Measurements from ENCODE around the gene GPR153.

GPR153 gene

GRCh38 chr1:6198646-6199297 is 62.1 kb downstream of the GPR153 start:
- no peak for DNase-seq

DNA sequence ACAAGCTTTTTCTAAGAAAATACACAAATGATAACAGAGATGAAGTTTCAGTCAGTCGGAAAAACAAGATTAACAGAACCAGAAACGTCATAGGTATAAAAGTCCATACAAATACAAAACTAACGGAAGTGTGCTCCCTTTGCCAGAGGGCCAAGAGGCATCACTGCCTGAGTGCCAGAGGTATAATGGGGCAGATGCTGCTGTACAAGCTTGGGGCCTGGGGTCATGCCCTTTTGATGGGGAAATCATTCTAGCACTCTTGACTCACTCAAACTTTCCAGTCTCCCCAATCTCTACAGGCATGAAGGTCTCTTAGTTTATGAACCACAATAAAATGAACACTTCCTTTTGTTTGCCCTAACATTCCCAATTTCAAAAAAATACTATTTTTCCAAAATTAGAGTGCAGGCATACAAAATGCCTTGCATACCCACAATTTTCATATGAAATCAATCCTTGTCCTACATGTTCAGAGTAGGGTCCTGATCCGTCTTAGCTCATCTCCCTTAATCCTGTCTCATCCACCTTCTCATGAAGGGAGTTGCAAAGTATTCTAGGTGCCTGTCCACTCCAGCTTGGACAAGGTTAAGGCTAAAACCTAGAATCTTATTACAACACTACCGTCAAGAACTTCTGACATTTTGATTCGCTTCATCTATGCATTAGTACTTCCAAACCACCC is 63.0 kb downstream of the GPR153 start:
- DNase-seq, result no peak

Measured in central memory CD4-positive, alpha-beta T cell (primary cell).